IMR-90 (cell line): ENCODE measurements around the gene BPIFB2. TPM values are rescaled to one million over a fixed set of nuclear protein-coding genes. Genes with fewer than 3 reads are reported as not detected.

Experiments
- ATAC-seq: fragments of 200-7000 bp; cut with Tn5 transposase; 2 replicates; pipeline ENCODE4 v1.9.1; 2020; ENCODE audit warnings: low read depth, mild to moderate bottlenecking, moderate library complexity
- BruUV-seq: library from RNA; stranded (reverse); fragments of 400-500 nt; replicated peaks from 2 replicates; lab custom pipeline; 2021; lab: Mats Ljungman, UMichigan
- CTCF ChIA-PET: fragments of 300-600 bp; formaldehyde crosslinking; extraction: SDS; loops from one replicate; lab custom pipeline; 2021; ENCODE audit warnings: antibody characterized with exemption; lab: Yijun Ruan, JAX
- POLR2A ChIA-PET: fragments of 300-600 bp; sonication (Branson Sonifier 250); formaldehyde crosslinking; loops from one replicate; lab custom pipeline; 2022; ENCODE audit warnings: antibody characterized with exemption; ENCODE audit not compliant: unreplicated experiment; lab: Charles Lee
- DNase-seq: peaks from one replicate; pipeline ENCODE4 v3.0.0; 2013
- H2AFZ ChIP-seq: replicated peaks from 2 replicates; pipeline ENCODE3; 2013; ENCODE audit warnings: low read length, mild to moderate bottlenecking; ENCODE audit not compliant: poor library complexity
- H2AK5ac ChIP-seq: 2 replicates; pipeline ENCODE4 v1.6.1; 2013; ENCODE audit warnings: low read depth, low read length, inconsistent platforms
- H2AK9ac ChIP-seq: replicated peaks from 2 replicates; pipeline ENCODE3; 2013; ENCODE audit warnings: mild to moderate bottlenecking, low read depth, low read length, moderate library complexity; ENCODE audit not compliant: poor library complexity
- H2BK120ac ChIP-seq: 2 replicates; pipeline ENCODE4 v1.6.1; 2013; ENCODE audit warnings: low read depth, low read length, inconsistent platforms
- H2BK15ac ChIP-seq: 3 replicates; pipeline ENCODE4 v1.6.1; 2013; ENCODE audit warnings: low read depth, low read length, inconsistent platforms
- H2BK20ac ChIP-seq: 2 replicates; pipeline ENCODE4 v1.6.1; 2013; ENCODE audit warnings: low read depth, mild to moderate bottlenecking, inconsistent platforms, low read length, moderate library complexity
- H2BK5ac ChIP-seq: 2 replicates; pipeline ENCODE4 v1.6.1; 2013; ENCODE audit warnings: mild to moderate bottlenecking, low read depth, low read length, inconsistent platforms; ENCODE audit not compliant: poor library complexity, severe bottlenecking
- H3K14ac ChIP-seq: replicated peaks from 2 replicates; pipeline ENCODE4 v1.6.1; 2013; ENCODE audit warnings: low read depth, low read length, inconsistent platforms
- H3K18ac ChIP-seq: 2 replicates; pipeline ENCODE4 v1.6.1; 2013; ENCODE audit warnings: low read depth, low read length, control low read depth
- H3K23ac ChIP-seq: 2 replicates; pipeline ENCODE4 v1.6.1; 2013; ENCODE audit warnings: low read depth, low read length, inconsistent platforms
- H3K27ac ChIP-seq: 2 replicates; pipeline ENCODE4 v1.5.1; 2013; ENCODE audit warnings: mild to moderate bottlenecking, control low read depth, low read length; ENCODE audit not compliant: insufficient read depth
- H3K27me3 ChIP-seq: 2 replicates; pipeline ENCODE4 v1.6.1; 2013; ENCODE audit warnings: low read length; ENCODE audit not compliant: control insufficient read depth, insufficient read depth
- H3K36me3 ChIP-seq: 2 replicates; pipeline ENCODE4 v1.6.1; 2013; ENCODE audit warnings: low read length, mixed read lengths; ENCODE audit not compliant: control insufficient read depth, insufficient read depth
- H3K4ac ChIP-seq: 2 replicates; pipeline ENCODE4 v1.6.1; 2013; ENCODE audit warnings: low read depth, low read length, inconsistent platforms
- H3K4me1 ChIP-seq: 2 replicates; pipeline ENCODE4 v1.6.1; 2013; ENCODE audit warnings: low read length, mixed read lengths; ENCODE audit not compliant: control insufficient read depth, insufficient read depth
- H3K4me2 ChIP-seq: 2 replicates; pipeline ENCODE4 v1.6.1; 2013; ENCODE audit warnings: low read depth, mild to moderate bottlenecking, control low read depth, low read length, moderate library complexity
- H3K4me3 ChIP-seq: 2 replicates; pipeline ENCODE4 v1.5.1; 2013; ENCODE audit warnings: low read depth, mild to moderate bottlenecking, control low read depth, low read length, moderate library complexity; ENCODE audit not compliant: insufficient read depth
- H3K56ac ChIP-seq: 2 replicates; pipeline ENCODE4 v1.6.1; 2013; ENCODE audit warnings: low read length, inconsistent platforms; ENCODE audit not compliant: insufficient read depth; ENCODE audit errors: extremely low read depth
- H3K79me1 ChIP-seq, 2 experiments: 2 replicates each; pipeline ENCODE4 v1.6.1; 2013; ENCODE audit warnings: low read length in 2 of 2, inconsistent platforms in 1 of 2, low read depth in 1 of 2
- H3K9ac ChIP-seq: 2 replicates; pipeline ENCODE4 v1.6.1; 2013; ENCODE audit warnings: low read depth, low read length, control low read depth
- H3K9me1 ChIP-seq: 2 replicates; pipeline ENCODE4 v1.6.1; 2013; ENCODE audit warnings: low read length, inconsistent platforms; ENCODE audit not compliant: insufficient read depth
- H3K9me3 ChIP-seq: 2 replicates; pipeline ENCODE4 v1.6.1; 2013; ENCODE audit warnings: low read length; ENCODE audit not compliant: control insufficient read depth, insufficient read depth
- H4K20me1 ChIP-seq: 2 replicates; pipeline ENCODE4 v1.6.1; 2013; ENCODE audit warnings: low read length, inconsistent platforms; ENCODE audit not compliant: insufficient read depth
- H4K5ac ChIP-seq: 2 replicates; pipeline ENCODE4 v1.6.1; 2013; ENCODE audit warnings: mild to moderate bottlenecking, low read depth, low read length, control low read depth
- H4K8ac ChIP-seq, 2 experiments: 2 replicates each; pipeline ENCODE4 v1.6.1; 2013; ENCODE audit warnings: low read depth in 2 of 2, low read length in 2 of 2, control low read depth in 1 of 2, inconsistent platforms in 1 of 2
- H4K91ac ChIP-seq: 2 replicates; pipeline ENCODE4 v1.6.1; 2013; ENCODE audit warnings: low read depth, low read length, inconsistent platforms; ENCODE audit not compliant: insufficient read depth
- BHLHE40 ChIP-seq: fragments of 150-350 bp; IDR thresholded peaks from 2 replicates; pipeline ENCODE4 v1.6.1; 2016; ENCODE audit warnings: mild to moderate bottlenecking, low read depth, low read length
- RCOR1 ChIP-seq: IDR thresholded peaks from 2 replicates; pipeline ENCODE4 v1.6.1; 2012; ENCODE audit warnings: mild to moderate bottlenecking, low read length, improper control_type of control experiment; ENCODE audit not compliant: insufficient replicate concordance
- WGBS, 2 experiments: methylation state at CpG; one replicate each; pipeline versions ENCODE4 v1.1.5 to v1.1.7; 2013; ENCODE audit warnings: missing lambda C conversion rate in 2 of 2; ENCODE audit not compliant: insufficient read length in 1 of 2; ENCODE audit errors: extremely low coverage in 2 of 2; 5-methylcytosine and 5-hydroxymethylcytosine counted together
- dilution Hi-C: fragments of 300-500 bp; cut with HindIII; formaldehyde crosslinking; loops from one replicate; pipeline ENCODE4 v1.14.3; 2018; ENCODE audit warnings: low sequenced_read_pairs; ENCODE audit not compliant: unreplicated experiment
- in situ Hi-C: fragments of 300-500 bp; cut with MboI; formaldehyde crosslinking; loops from 3 replicates; pipeline ENCODE4 v1.14.3; 2019; ENCODE audit warnings: low sequenced_read_pairs, inconsistent platforms, mixed read lengths
- intact Hi-C: fragments of 100-400 bp; cut with micrococcal nuclease; formaldehyde crosslinking; loops from 2 replicates; pipeline ENCODE4 v1.10.0; 2022
- polyA plus RNA-seq, 3 experiments: library from polyadenylated mRNA; depleted of rRNA; stranded (reverse); fragments of >200 nt; gene quantifications; 2 replicates each; pipeline ENCODE4 v1.2.3, GENCODE V29; 2012; ENCODE audit warnings: low replicate concordance in 1 of 3
- total RNA-seq: library from RNA; depleted of rRNA; stranded (reverse); fragments of >200 nt; gene quantifications from 2 replicates; pipeline ENCODE4 v1.2.3, GENCODE V29; 2012

BPIFB2 gene
- total and polyA plus RNA-seq, 2 of the 4 experiments (the other 2 are of a cell fraction): not detected

DNA sequence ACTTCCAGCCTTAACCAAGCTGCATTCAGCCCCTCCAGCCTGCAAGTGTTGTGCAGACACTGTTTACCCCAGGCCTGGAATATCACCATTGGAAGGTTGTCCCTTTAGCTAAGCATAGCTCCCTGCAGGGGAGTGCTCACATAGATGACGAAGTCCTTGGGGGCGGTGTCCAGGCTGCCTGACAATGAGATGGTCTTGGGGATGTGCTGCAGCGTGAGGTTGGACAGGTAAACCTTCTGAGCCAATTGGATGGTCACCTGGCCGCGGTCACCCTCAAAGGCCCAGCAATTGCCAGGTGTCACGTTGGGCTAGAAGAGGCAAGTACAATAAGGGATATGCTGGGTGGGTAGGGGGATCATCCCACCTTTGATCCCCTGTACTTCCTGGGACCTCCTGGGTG is 21.9 kb upstream of the BPIFB2 start:
- no peak for DNase-seq
- H3K23ac ChIP-seq: no peak overlapping the region
- H2AK5ac ChIP-seq: no peak overlapping the region
- no peak overlapping the region for H4K8ac ChIP-seq
- H3K9ac ChIP-seq: no peak overlapping the region
- H4K91ac ChIP-seq: no peak overlapping the region
- intact Hi-C loops: no loop called here
- no peak overlapping the region for H3K18ac ChIP-seq
- no peak for ATAC-seq
- H3K27ac ChIP-seq: no peak overlapping the region
- ChIA-PET CTCF (interaction anchor here (0.7 kb wide), 1 partner anchor 90 kb away, joined by 3 read pairs; no protein-coding TSS in a partner anchor), POLR2A (no interaction called here)
- no peaks in the 10 kb centered on the region for H3K4me1 ChIP-seq
- no peak overlapping the region for H2BK120ac ChIP-seq
- no TSS peak for BruUV-seq
- no peaks in the 10 kb centered on the region for H3K36me3 ChIP-seq
- dilution Hi-C loops: no loop called here
- WGBS, 2 experiments: no CpG with 5 or more reads among the region's 6 CpGs
- TF ChIP-seq RCOR1 (no peak), BHLHE40 (no peak)
- H3K56ac ChIP-seq: no peak overlapping the region
- H3K9me1 ChIP-seq: no peaks in the 10 kb centered on the region
- no peak overlapping the region for H2BK15ac ChIP-seq
- H3K4me3 ChIP-seq: no peak overlapping the region
- no peak overlapping the region for H4K5ac ChIP-seq
- H2AK9ac ChIP-seq: no peak overlapping the region
- no peak overlapping the region for H3K4me2 ChIP-seq
- H2BK20ac ChIP-seq: no peak overlapping the region
- no peaks in the 10 kb centered on the region for H4K20me1 ChIP-seq
- H3K14ac ChIP-seq: no peak overlapping the region
- H3K4ac ChIP-seq: no peak overlapping the region
- H2BK5ac ChIP-seq: no peak overlapping the region
- H3K27me3 ChIP-seq: peaks cover 6% of the 10 kb centered on the region
- no peaks in the 10 kb centered on the region for H3K9me3 ChIP-seq
- no peaks in the 10 kb centered on the region for H3K79me1 ChIP-seq
- no peak overlapping the region for H2AFZ ChIP-seq
- in situ Hi-C loops: no loop called here
